DND-41 (cell line): ENCODE data around the gene MCAT.

Experiments used
- ATAC-seq: fragments of 200-7000 bp; cut with Tn5 transposase; 3 replicates; pipeline ENCODE4 v1.9.1; 2021; ENCODE audit warnings: low read depth; ENCODE audit not compliant: insufficient read depth
- DNase-seq: peaks from one replicate; pipeline ENCODE4 v3.0.0-alpha.2; 2020
- H2AFZ ChIP-seq: 2 replicates; pipeline ENCODE4 v1.6.0; 2012; ENCODE audit warnings: low read depth, low read length
- H3K27ac ChIP-seq: 2 replicates; pipeline ENCODE4 v1.5.1; 2012; ENCODE audit warnings: low read length, inconsistent platforms
- H3K27me3 ChIP-seq: fragments of 200-600 bp; sonication (generic); 2 replicates; pipeline ENCODE4 v1.6.0; 2012; ENCODE audit warnings: low read length, mild to moderate bottlenecking, inconsistent platforms; ENCODE audit not compliant: insufficient read depth, poor library complexity
- H3K36me3 ChIP-seq: 2 replicates; pipeline ENCODE4 v1.5.1; 2012; ENCODE audit warnings: low read length, inconsistent platforms; ENCODE audit not compliant: insufficient read depth
- H3K4me1 ChIP-seq: 2 replicates; pipeline ENCODE4 v1.5.1; 2012; ENCODE audit warnings: mild to moderate bottlenecking, low read length; ENCODE audit not compliant: insufficient read depth
- H3K4me2 ChIP-seq: 2 replicates; pipeline ENCODE4 v1.6.0; 2012; ENCODE audit warnings: mild to moderate bottlenecking, moderate library complexity, low read length, inconsistent platforms; ENCODE audit not compliant: insufficient read depth
- H3K4me3 ChIP-seq, 2 experiments: fragments of 200-600 bp in 1 of 2; shearing (Covaris generic) in 1 of 2; 2 replicates each; pipeline ENCODE4 v1.5.1; 2012 to 2016; ENCODE audit warnings: inconsistent platforms in 2 of 2, low read length in 2 of 2, mild to moderate bottlenecking in 2 of 2, low read depth in 1 of 2, moderate library complexity in 1 of 2
- H3K79me2 ChIP-seq: 2 replicates; pipeline ENCODE4 v1.6.0; 2012; ENCODE audit warnings: low read length, inconsistent platforms; ENCODE audit not compliant: insufficient read depth
- H3K9ac ChIP-seq: 2 replicates; pipeline ENCODE4 v1.6.0; 2012; ENCODE audit warnings: low read depth, mild to moderate bottlenecking, inconsistent platforms, low read length, moderate library complexity
- H3K9me3 ChIP-seq: 2 replicates; pipeline ENCODE4 v1.5.1; 2012; ENCODE audit warnings: low read length, moderate library complexity, mild to moderate bottlenecking, inconsistent platforms; ENCODE audit not compliant: insufficient read depth, severe bottlenecking
- H4K20me1 ChIP-seq: 2 replicates; pipeline ENCODE4 v1.6.0; 2012; ENCODE audit warnings: low read length; ENCODE audit not compliant: insufficient read depth
- CTCF ChIP-seq: IDR thresholded peaks from 2 replicates; pipeline ENCODE4 v1.5.1; 2012; ENCODE audit warnings: borderline replicate concordance, low read length, moderate library complexity, mild to moderate bottlenecking; ENCODE audit not compliant: poor library complexity, severe bottlenecking; ENCODE audit errors: extremely low read depth
- EZH2 ChIP-seq: IDR thresholded peaks from 3 replicates; pipeline ENCODE4 v1.6.1; 2012; ENCODE audit warnings: borderline replicate concordance, low read depth, mild to moderate bottlenecking, moderate library complexity, low read length, inconsistent platforms; ENCODE audit not compliant: severe bottlenecking

MCAT gene

GRCh38 chr22:43113526-43114251 lies 29.5 kb downstream of the MCAT start:
- H3K79me2 ChIP-seq: no peaks in the 10 kb centered on the region
- ATAC-seq (no peak), DNase-seq (no peak)
- H3K4me3 ChIP-seq: no peak overlapping the region
- TF ChIP-seq CTCF: no peak
- TF ChIP-seq EZH2: no peak
- no peak overlapping the region for H3K4me2 ChIP-seq
- H3K9me3 ChIP-seq: no peaks in the 10 kb centered on the region
- H3K36me3 ChIP-seq: no peaks in the 10 kb centered on the region
- H4K20me1 ChIP-seq: peaks cover 10% of the 10 kb centered on the region; the same call in 1 of the 2 replicates
- peaks cover 10% of the 10 kb centered on the region for H3K4me1 ChIP-seq
- H2AFZ ChIP-seq: no peak overlapping the region
- no peak overlapping the region for H3K9ac ChIP-seq
- H3K27ac ChIP-seq: no peak overlapping the region
- H3K27me3 ChIP-seq: peaks cover 40% of the 10 kb centered on the region

GRCh38 chr22:43110927-43111623 lies 32.1 kb downstream of the MCAT start:
- Histone ChIP-seq H3K79me2 (no peaks in the 10 kb centered on the region), H3K9ac (no peak overlapping the region), H4K20me1 (peaks cover 10% of the 10 kb centered on the region; the same call in 1 of the 2 replicates), H3K9me3 (no peaks in the 10 kb centered on the region), H3K4me3 (peak overlapping the region in 1 of 2 experiments; percentile 32; a peak in 2 of 4 replicates), H3K27me3 (peaks cover 40% of the 10 kb centered on the region), H3K36me3 (no peaks in the 10 kb centered on the region), H3K27ac (no peak overlapping the region), H3K4me2 (peak overlapping the region; percentile 56), H3K4me1 (peaks cover 10% of the 10 kb centered on the region), H2AFZ (no peak overlapping the region)
- no peak for DNase-seq
- peak; percentile 49 for ATAC-seq
- TF ChIP-seq CTCF (no peak), EZH2 (peak; percentile 95)

DNA sequence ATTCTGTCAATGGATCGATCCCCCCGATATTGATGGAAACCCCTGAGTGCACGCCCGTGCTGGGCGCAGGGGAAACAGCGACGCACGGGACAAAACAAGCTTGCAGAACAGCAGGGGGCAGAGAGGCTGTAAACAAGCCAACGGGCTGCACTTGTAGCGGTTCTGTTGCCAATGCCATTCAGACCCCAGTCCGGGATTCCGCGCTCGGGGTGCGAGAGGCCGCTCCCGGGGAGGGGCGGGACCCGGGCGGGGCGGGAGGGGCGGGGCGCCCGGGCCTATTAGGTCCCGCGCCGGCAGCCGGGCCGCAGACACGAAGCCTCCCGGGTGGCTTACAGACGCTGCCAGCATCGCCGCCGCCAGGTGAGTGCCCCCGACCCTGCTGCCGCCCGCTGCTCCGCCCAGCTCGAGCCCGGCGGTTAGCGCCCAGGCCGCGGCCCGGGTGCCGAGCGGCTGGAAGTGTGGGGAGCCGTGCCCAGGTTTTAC lies 32.7 kb downstream of the MCAT start, which contains the start of gene BIK:
Gene BIK, plus strand, starts transcription at position 307 of the 483 bp plus-strand sequence. CDS start 13,273 bp downstream, outside the sequence.
- DNase-seq (peak; percentile 37), ATAC-seq (peak; percentile 76)
- H4K20me1 ChIP-seq: peaks cover 10% of the 10 kb centered on the region; the same call in 1 of the 2 replicates
- peaks cover 10% of the 10 kb centered on the region for H3K4me1 ChIP-seq
- no peak within 1 kb of the TSS for H3K27ac ChIP-seq
- no peaks in the 10 kb centered on the region for H3K79me2 ChIP-seq
- peaks cover 40% of the 10 kb centered on the region for H3K27me3 ChIP-seq
- no peaks in the 10 kb centered on the region for H3K9me3 ChIP-seq
- H2AFZ ChIP-seq: no peak within 1 kb of the TSS
- H3K9ac ChIP-seq: no peak within 1 kb of the TSS
- no peaks in the 10 kb centered on the region for H3K36me3 ChIP-seq
- peak within 1 kb of the TSS in 1 of 2 experiments; percentile 32; a peak in 2 of 4 replicates for H3K4me3 ChIP-seq
- peak; percentile 19 for TF ChIP-seq CTCF
- no peak for TF ChIP-seq EZH2
- peak within 1 kb of the TSS; percentile 56 for H3K4me2 ChIP-seq
